CD4-positive, alpha-beta T cell (primary cell): Measurements from ENCODE around the gene CCDC150. TPM values are rescaled to one million over a fixed set of nuclear protein-coding genes. Genes with fewer than 3 reads are reported as not detected.
"Not testable (repeated sequence)": the region's sequence is repeated elsewhere in the genome, so short reads cannot be mapped to it uniquely, and the experiment has no call there.

Experiments used
- ATAC-seq: fragments of 200-7000 bp; cut with Tn5 transposase; one replicate; pipeline ENCODE4 v1.10.0; 2022; ENCODE audit warnings: mild to moderate bottlenecking; ENCODE audit not compliant: poor library complexity
- CTCF ChIA-PET: fragments of 350-600 bp; sonication (Branson Sonifier 250); formaldehyde crosslinking; loops from one replicate; lab custom pipeline; 2021; ENCODE audit warnings: antibody characterized with exemption, inconsistent platforms; lab: Charles Lee
- POLR2A ChIA-PET: fragments of 350-600 bp; sonication (Branson Sonifier 250); formaldehyde crosslinking; loops from one replicate; lab custom pipeline; 2021; ENCODE audit warnings: antibody characterized with exemption, inconsistent platforms; lab: Charles Lee
- DNase-seq, 14 experiments: peaks; one replicate each; pipeline ENCODE4 v3.0.0-alpha.2; 2013 to 2020; ENCODE audit warnings: mixed read lengths in 2 of 14
- H3K27ac ChIP-seq, 2 donors: one replicate each; pipeline versions ENCODE4 v1.5.1 to v1.7.0; 2013; ENCODE audit warnings: low read length in 2 of 2, low read depth in 1 of 2, mild to moderate bottlenecking in 1 of 2
- H3K27me3 ChIP-seq, 2 experiments: 1 replicate in 1 of 2; 2 replicates in 1 of 2; pipeline versions ENCODE4 v1.6.1 to v1.7.0; 2013; ENCODE audit warnings: low read length in 2 of 2, control low read depth in 1 of 2, mild to moderate bottlenecking in 1 of 2, moderate library complexity in 1 of 2; ENCODE audit not compliant: insufficient read depth in 2 of 2, control insufficient read depth in 1 of 2
- H3K36me3 ChIP-seq: one replicate; pipeline ENCODE4 v1.6.1; 2013; ENCODE audit warnings: low read length, control low read depth; ENCODE audit not compliant: insufficient read depth
- H3K4me1 ChIP-seq: one replicate; pipeline ENCODE4 v1.6.1; 2013; ENCODE audit warnings: low read length, control low read depth; ENCODE audit not compliant: insufficient read depth
- H3K4me3 ChIP-seq: one replicate; pipeline ENCODE4 v1.5.1; 2013; ENCODE audit warnings: mild to moderate bottlenecking, low read length, moderate library complexity
- H3K9me3 ChIP-seq, 2 experiments: 1 replicate in 1 of 2; 2 replicates in 1 of 2; pipeline versions ENCODE4 v1.6.1 to v1.7.0; 2013; ENCODE audit warnings: low read length in 2 of 2, mild to moderate bottlenecking in 2 of 2, control low read depth in 1 of 2, moderate library complexity in 1 of 2; ENCODE audit not compliant: control insufficient read depth in 1 of 2, insufficient read depth in 1 of 2
- H3K27ac Mint-ChIP-seq: one replicate; pipeline ENCODE4 v1.8.0; 2020; ENCODE audit warnings: mixed read lengths
- H3K27me3 Mint-ChIP-seq: one replicate; pipeline ENCODE4 v1.8.0; 2021; ENCODE audit warnings: mixed read lengths
- H3K36me3 Mint-ChIP-seq: one replicate; pipeline ENCODE4 v1.8.0; 2021; ENCODE audit warnings: low read depth, mixed read lengths
- H3K4me1 Mint-ChIP-seq: one replicate; pipeline ENCODE4 v1.8.0; 2021; ENCODE audit warnings: low read depth, mixed read lengths
- H3K4me3 Mint-ChIP-seq: one replicate; pipeline ENCODE4 v1.8.0; 2020; ENCODE audit warnings: mild to moderate bottlenecking, mixed read lengths
- H3K9me3 Mint-ChIP-seq: one replicate; pipeline ENCODE4 v1.8.0; 2020; ENCODE audit warnings: mixed read lengths
- intact Hi-C, 2 experiments: fragments of 100-400 bp; cut with DNase I in 1 of 2; cut with micrococcal nuclease in 1 of 2; formaldehyde crosslinking; loops; one replicate each; pipeline versions ENCODE4 v1.15.1 to v1.9.0; 2023 to 2025; cut with DNase I, micrococcal nuclease
- total RNA-seq, 174 experiments: library from RNA in 2 of 174; stranded (reverse) in 2 of 174; gene quantifications; one replicate each; pipeline ENCODE4 v1.2.3 and lab custom pipeline; 2021 to 2026
- TF ChIP-seq, protein P1 (sequence below): fragments of 200-600 bp; IDR thresholded peaks from one replicate; pipeline ENCODE4 v1.8.0; 2022; ENCODE audit warnings: antibody characterized with exemption, mild to moderate bottlenecking

CCDC150 gene
- total RNA-seq, 2 experiments from 2014 or later, result 0.22 to 0.75 TPM

DNA sequence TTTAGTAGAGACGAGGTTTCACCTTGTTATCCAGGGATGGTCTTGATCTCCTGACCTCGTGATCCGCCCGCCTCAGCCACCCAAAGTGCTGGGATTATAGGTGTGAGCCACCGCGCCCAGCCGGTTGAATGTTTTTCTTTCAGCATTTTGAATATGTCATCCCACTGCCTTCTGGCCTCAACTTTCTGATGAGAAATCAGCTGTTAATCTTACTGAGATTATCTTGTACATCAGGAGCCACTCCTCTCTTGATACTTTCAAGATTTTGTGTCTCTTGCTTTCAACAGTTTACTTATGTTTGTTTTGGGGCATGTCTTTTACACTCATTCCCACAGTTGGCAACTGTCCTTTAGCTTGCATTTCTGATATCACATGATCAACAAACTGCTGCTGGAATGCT is 46.3 kb downstream of the CCDC150 start:
- H3K4me3 ChIP-seq, result no peak overlapping the region
- DNase-seq (no peak), ATAC-seq (no peak)
- H3K27ac Mint-ChIP-seq, result no peak overlapping the region
- TF ChIP-seq, protein P1, sequence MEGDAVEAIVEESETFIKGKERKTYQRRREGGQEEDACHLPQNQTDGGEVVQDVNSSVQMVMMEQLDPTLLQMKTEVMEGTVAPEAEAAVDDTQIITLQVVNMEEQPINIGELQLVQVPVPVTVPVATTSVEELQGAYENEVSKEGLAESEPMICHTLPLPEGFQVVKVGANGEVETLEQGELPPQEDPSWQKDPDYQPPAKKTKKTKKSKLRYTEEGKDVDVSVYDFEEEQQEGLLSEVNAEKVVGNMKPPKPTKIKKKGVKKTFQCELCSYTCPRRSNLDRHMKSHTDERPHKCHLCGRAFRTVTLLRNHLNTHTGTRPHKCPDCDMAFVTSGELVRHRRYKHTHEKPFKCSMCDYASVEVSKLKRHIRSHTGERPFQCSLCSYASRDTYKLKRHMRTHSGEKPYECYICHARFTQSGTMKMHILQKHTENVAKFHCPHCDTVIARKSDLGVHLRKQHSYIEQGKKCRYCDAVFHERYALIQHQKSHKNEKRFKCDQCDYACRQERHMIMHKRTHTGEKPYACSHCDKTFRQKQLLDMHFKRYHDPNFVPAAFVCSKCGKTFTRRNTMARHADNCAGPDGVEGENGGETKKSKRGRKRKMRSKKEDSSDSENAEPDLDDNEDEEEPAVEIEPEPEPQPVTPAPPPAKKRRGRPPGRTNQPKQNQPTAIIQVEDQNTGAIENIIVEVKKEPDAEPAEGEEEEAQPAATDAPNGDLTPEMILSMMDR, result no peak
- no peaks in the 10 kb centered on the region for H3K4me1 Mint-ChIP-seq
- H3K27ac ChIP-seq, result no peak overlapping the region
- H3K4me3 Mint-ChIP-seq, result no peak overlapping the region
- no peaks in the 10 kb centered on the region for H3K4me1 ChIP-seq
- intact Hi-C loops, result no loop called here
- ChIA-PET POLR2A (no interaction called here), CTCF (no interaction called here)
- peaks cover 4% of the 10 kb centered on the region for H3K36me3 Mint-ChIP-seq
- no peaks in the 10 kb centered on the region for H3K27me3 ChIP-seq
- peaks cover 5 to 15% of the 10 kb centered on the region in 2 experiments for H3K9me3 ChIP-seq
- H3K27me3 Mint-ChIP-seq, result no peaks in the 10 kb centered on the region
- peaks cover 11% of the 10 kb centered on the region for H3K9me3 Mint-ChIP-seq
- no peaks in the 10 kb centered on the region for H3K36me3 ChIP-seq

DNA sequence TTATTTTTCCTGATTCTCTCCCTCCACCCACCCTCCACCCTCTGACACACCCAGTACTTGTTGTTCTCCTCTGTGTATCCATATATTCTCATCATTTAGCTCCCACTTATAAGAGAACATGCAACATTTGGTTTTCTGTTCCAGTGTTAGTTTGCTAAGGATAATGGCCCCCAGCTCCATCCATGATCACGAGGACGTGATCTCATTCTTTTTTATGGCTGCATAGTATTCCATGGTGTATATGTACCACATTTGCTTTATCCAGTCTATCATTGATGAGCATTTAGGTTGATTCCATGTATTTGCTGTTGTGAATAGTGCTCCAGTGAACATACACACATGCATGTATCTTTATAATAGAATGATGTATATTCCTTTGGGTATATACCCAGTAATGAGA is 47.2 kb downstream of the CCDC150 start:
- H3K27me3 Mint-ChIP-seq, H3K36me3 Mint-ChIP-seq, H3K27ac ChIP-seq, H3K4me1 Mint-ChIP-seq, H3K36me3 ChIP-seq, POLR2A ChIA-PET, ATAC-seq, intact Hi-C loops, H3K27me3 ChIP-seq, CTCF ChIA-PET, H3K4me3 Mint-ChIP-seq, H3K4me1 ChIP-seq, H3K27ac Mint-ChIP-seq, H3K4me3 ChIP-seq, DNase-seq: not testable (repeated sequence)
- peaks cover 11% of the 10 kb centered on the region for H3K9me3 Mint-ChIP-seq
- H3K9me3 ChIP-seq, result peaks cover 5 to 15% of the 10 kb centered on the region in 2 experiments

DNA sequence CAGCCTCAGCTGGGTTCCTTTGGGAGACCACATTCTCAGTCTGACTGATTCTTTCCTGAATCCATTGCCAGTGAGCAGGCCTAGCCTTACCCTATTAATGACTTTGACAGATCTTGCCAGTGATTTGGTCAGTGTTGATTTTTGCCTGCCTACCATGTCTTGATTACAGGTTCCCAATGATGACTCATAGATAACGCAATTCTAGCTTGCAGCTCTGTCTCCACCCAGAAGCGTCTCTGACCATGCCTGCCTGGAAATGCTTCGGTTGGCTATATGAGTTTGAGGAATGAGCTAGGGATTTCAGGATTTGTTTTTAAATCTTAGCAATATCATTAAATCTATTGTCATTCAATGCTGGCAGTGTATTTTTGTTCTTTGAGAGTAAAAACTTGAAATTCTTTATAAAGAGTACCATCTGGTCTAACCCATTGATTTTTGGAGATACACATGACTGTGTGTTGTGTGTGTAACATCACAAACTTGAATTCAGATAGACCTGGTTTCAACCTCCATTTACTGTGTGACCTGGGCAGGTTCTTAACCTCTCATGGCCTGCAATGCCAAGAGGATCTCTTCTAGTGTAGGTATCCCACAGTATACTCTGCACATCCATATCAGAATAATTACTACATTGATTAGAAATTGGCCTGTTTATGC is 57.0 kb downstream of the CCDC150 start:
- POLR2A ChIA-PET, result no interaction called here
- CTCF ChIA-PET, result no interaction called here
- H3K27ac ChIP-seq, result no peak overlapping the region

More for the DNA sequence above, 57.0 kb downstream of the CCDC150 start:
- H3K27me3 Mint-ChIP-seq, result no peaks in the 10 kb centered on the region
- Histone ChIP-seq H3K4me1 (no peaks in the 10 kb centered on the region), H3K36me3 (no peaks in the 10 kb centered on the region), H3K9me3 (no peaks in the 10 kb centered on the region), H3K4me3 (no peak overlapping the region), H3K27me3 (no peaks in the 10 kb centered on the region)
- intact Hi-C loops, result no loop called here
- no peaks in the 10 kb centered on the region for H3K9me3 Mint-ChIP-seq
- ATAC-seq (no peak), DNase-seq (no peak)
- TF ChIP-seq, protein P1, result no peak
- no peak overlapping the region for H3K27ac Mint-ChIP-seq
- no peak overlapping the region for H3K4me3 Mint-ChIP-seq
- no peaks in the 10 kb centered on the region for H3K4me1 Mint-ChIP-seq
- H3K36me3 Mint-ChIP-seq, result no peaks in the 10 kb centered on the region
